Measurements from ENCODE around the gene ULBP3. TPM values are rescaled to one million over a fixed set of nuclear protein-coding genes. Genes with fewer than 3 reads are reported as not detected.
"Not testable (repeated sequence)": the region's sequence is repeated elsewhere in the genome, so short reads cannot be mapped to it uniquely, and the experiment has no call there.

Gene ULBP3
- total RNA-seq, 5 donors from 2014 or later (not counting 1 experiment from before 2014, with no cell fraction given), result 0.35 to 1.3 (median 0.79) TPM

DNA sequence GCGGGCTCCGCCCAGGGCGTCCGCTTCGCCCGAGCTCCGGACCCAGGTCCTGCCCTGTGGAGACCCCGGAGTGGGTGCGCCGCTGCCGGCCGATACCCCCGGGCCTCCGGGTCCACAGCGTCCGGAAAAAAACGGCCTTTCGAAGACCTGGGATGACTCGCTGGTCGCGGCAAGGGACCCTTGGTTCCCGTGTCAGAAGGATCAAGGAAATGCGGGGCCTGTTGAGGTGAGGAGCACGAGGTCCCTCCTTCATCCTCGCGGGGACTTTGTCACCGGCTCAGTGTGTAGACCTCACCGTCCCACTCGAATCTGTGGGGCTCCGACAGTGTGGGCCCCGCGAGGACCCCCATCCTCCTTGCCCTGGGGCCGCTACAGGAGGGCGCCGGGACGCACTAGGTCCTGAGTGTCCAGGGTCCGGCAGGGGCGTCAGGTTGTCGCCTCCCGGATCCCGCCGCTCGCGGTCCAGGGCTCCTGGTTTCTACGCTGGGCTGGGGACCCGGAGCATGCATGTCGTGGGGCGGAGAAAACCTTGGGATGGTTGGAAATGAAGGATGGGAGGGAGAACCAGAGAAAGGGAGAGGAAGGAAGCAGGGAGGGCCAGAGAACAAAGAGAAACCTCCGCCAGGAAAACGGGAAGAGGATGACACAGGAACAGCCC is 54.2 kb downstream of the ULBP3 start:
- H3K9me3 ChIP-seq; POLR2A ChIA-PET; H3K9me3 Mint-ChIP-seq; H3K27ac ChIP-seq (ENCODE audit: low read length); H3K36me3 ChIP-seq (ENCODE audit: control insufficient read depth in 2 of 2, extremely low read depth in 1 of 2, insufficient read depth in 1 of 2, low read length in 1 of 2); CTCF ChIA-PET; H3K4me3 Mint-ChIP-seq; ATAC-seq (replicated peaks in 1 of 4); H3K36me3 Mint-ChIP-seq; H3K27ac Mint-ChIP-seq; H3K4me3 ChIP-seq (ENCODE audit: control insufficient read depth in 1 of 2, extremely low read depth in 1 of 2, low read length in 1 of 2): not testable (repeated sequence)
- H3K4me1 ChIP-seq (ENCODE audit: control insufficient read depth in 1 of 2, extremely low read depth in 1 of 2, insufficient read depth in 2 of 2, low read length in 2 of 2), result peaks cover 0 to 12% of the 10 kb centered on the region in 2 experiments
- H3K27me3 ChIP-seq (replicated peaks in 1 of 2; ENCODE audit: control insufficient read depth in 2 of 2, extremely low read depth in 1 of 2, insufficient read depth in 2 of 2, low read length in 1 of 2), result peaks cover 17 to 44% of the 10 kb centered on the region in 2 experiments
- no CpG with 5 or more reads among the region's 50 CpGs for WGBS (ENCODE audit: insufficient coverage)
- peaks cover 9 to 24% (median 18%) of the 10 kb centered on the region in 3 donors for H3K4me1 Mint-ChIP-seq
- DNase-seq, result peak in 1 of 35 experiments; percentile 23
- H3K27me3 Mint-ChIP-seq, result peaks cover 71 to 83% of the 10 kb centered on the region in 2 donors

DNA sequence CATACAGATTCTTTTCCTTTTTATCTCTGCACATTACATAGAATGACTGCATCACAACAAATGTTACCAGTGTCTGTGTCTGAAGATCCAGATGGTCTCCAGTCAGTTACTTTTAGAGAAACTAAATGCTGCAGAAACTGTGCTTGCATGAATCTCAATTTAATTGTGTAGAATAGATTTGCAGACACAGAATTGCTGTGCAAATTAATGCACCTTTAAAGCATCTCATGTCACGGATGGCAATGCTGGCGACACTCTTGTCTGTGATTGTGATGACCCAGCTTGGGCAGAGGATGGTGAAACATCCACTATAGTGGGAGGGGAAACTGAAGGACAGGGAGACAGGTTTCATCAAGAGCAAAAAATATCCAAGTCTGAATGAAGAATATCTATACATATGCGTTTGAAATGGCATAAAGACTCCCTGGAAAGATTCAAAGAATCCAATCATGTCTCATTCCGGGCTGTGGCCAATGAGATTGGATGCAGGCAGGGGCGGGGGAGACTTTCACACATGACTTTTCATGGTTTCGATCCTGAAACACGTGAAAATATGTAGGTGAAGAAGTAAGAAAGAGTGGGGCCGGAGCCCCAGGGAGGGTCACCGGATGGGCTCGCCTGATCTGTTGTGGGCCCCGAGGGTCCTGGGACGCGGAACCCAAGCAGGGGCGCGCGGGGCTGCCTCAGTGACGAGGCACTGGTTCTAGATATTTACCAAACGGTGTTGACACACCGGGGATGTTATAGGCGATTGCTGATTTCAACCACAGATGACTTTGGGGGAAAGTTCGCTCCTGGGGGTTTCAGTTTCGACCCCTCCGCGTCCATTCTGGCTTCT is 54.9 kb downstream of the ULBP3 start:
- ATAC-seq (replicated peaks in 1 of 4); H3K27ac ChIP-seq (ENCODE audit: low read length); H3K9me3 ChIP-seq; H3K36me3 Mint-ChIP-seq; DNase-seq; H3K4me3 ChIP-seq (ENCODE audit: control insufficient read depth in 1 of 2, extremely low read depth in 1 of 2, low read length in 1 of 2); H3K36me3 ChIP-seq (ENCODE audit: control insufficient read depth in 2 of 2, extremely low read depth in 1 of 2, insufficient read depth in 1 of 2, low read length in 1 of 2); POLR2A ChIA-PET; CTCF ChIA-PET; H3K9me3 Mint-ChIP-seq: not testable (repeated sequence)
- peaks cover 17 to 44% of the 10 kb centered on the region in 2 experiments for H3K27me3 ChIP-seq (replicated peaks in 1 of 2; ENCODE audit: control insufficient read depth in 2 of 2, extremely low read depth in 1 of 2, insufficient read depth in 2 of 2, low read length in 1 of 2)
- H3K27me3 Mint-ChIP-seq, result peaks cover 71 to 84% of the 10 kb centered on the region in 2 donors
- H3K4me3 Mint-ChIP-seq, result peak overlapping the region in 2 of 3 donors; percentile 31 to 61
- H3K4me1 ChIP-seq (ENCODE audit: control insufficient read depth in 1 of 2, extremely low read depth in 1 of 2, insufficient read depth in 2 of 2, low read length in 2 of 2), result peaks cover 0 to 12% of the 10 kb centered on the region in 2 experiments
- no CpG with 5 or more reads among the region's 24 CpGs for WGBS (ENCODE audit: insufficient coverage)
- peak overlapping the region in 1 of 2 donors; percentile 47 for H3K27ac Mint-ChIP-seq
- peaks cover 9 to 24% (median 18%) of the 10 kb centered on the region in 3 donors for H3K4me1 Mint-ChIP-seq

DNA sequence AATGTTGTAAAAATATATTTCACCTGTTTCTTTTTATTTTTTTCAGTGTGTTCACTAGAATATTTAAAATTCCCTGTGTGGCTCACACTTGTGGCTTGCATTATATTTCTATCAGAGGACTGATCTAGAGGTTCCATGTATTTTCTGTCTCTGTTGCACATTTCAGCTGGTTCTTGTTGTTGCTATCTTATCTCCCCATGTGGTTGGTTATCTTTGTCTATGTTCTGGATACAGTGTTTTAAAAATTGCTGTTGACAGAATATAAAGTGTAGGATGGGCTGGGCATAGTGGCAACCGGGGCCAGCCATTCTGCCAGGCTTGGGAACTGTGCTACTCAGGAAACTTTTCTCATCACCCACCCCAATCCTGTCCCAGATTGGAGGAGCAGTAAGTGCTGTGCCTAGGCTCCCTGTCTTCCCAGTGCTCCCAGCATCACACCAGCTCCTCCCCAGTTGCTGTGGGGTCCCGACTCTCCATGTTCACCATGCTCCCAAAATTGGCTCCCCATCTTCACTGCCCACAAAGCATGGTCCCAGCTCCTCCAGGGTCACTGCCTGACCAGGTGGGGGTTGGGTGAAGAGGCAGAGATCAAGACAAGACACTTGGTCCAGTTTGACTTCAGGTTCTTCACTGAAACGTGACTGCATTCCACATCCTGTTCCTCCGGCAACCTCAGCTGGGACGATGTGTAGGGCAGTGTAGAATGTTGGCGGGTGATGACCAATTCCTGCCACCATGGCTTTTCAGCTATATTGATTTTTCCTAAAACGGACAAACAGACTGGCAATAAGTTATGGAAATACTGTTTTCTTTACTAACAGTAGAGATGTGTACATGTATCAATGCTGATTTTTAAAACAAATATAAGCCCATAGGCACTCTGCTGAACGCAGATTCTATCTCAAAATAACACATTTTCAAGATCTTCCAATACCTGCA is 55.8 kb downstream of the ULBP3 start:
- H3K4me3 Mint-ChIP-seq; DNase-seq; ATAC-seq (replicated peaks in 1 of 4); H3K36me3 ChIP-seq (ENCODE audit: control insufficient read depth in 2 of 2, extremely low read depth in 1 of 2, insufficient read depth in 1 of 2, low read length in 1 of 2); H3K9me3 Mint-ChIP-seq; CTCF ChIA-PET; H3K36me3 Mint-ChIP-seq; H3K27ac ChIP-seq (ENCODE audit: low read length); H3K9me3 ChIP-seq; H3K4me3 ChIP-seq (ENCODE audit: control insufficient read depth in 1 of 2, extremely low read depth in 1 of 2, low read length in 1 of 2); H3K27ac Mint-ChIP-seq: not testable (repeated sequence)
- POLR2A ChIA-PET, result interaction anchor here in 1 of 2 donors (0.7 kb wide), 1 partner anchor 80 kb away, joined by 6 read pairs; no protein-coding TSS in a partner anchor
- peaks cover 0 to 12% of the 10 kb centered on the region in 2 experiments for H3K4me1 ChIP-seq (ENCODE audit: control insufficient read depth in 1 of 2, extremely low read depth in 1 of 2, insufficient read depth in 2 of 2, low read length in 2 of 2)
- peaks cover 71 to 85% of the 10 kb centered on the region in 2 donors for H3K27me3 Mint-ChIP-seq
- peaks cover 19 to 49% of the 10 kb centered on the region in 2 experiments for H3K27me3 ChIP-seq (replicated peaks in 1 of 2; ENCODE audit: control insufficient read depth in 2 of 2, extremely low read depth in 1 of 2, insufficient read depth in 2 of 2, low read length in 1 of 2)
- peaks cover 9 to 24% (median 18%) of the 10 kb centered on the region in 3 donors for H3K4me1 Mint-ChIP-seq
- no CpG with 5 or more reads among the region's 8 CpGs for WGBS (ENCODE audit: insufficient coverage)

Other genes with a start within 250 kb of the ULBP3 start
- 1 to 10 TPM in 4 of 5 donors, not detected in 1; 2.1 to 4.3 (median 2.7) TPM for gene LRP11, start 204.8 kb downstream of the ULBP3 start, total RNA-seq
- not detected for gene RAET1E, start 171.0 kb downstream of the ULBP3 start, total RNA-seq
- gene RAET1G, start 146.0 kb downstream of the ULBP3 start, total RNA-seq, result not detected
- gene ULBP2, start 127.1 kb downstream of the ULBP3 start, total RNA-seq, result 1 to 10 TPM in 2 of 5 donors, under 1 TPM in 1, not detected in 2; 0.20 to 3.9 (median 1.6) TPM
- gene ULBP1, start 105.2 kb downstream of the ULBP3 start, total RNA-seq, result under 1 TPM in 4 of 5 donors, not detected in 1; 0.13 to 0.23 (median 0.14) TPM
- not detected for gene RAET1L, start 43.6 kb downstream of the ULBP3 start, total RNA-seq
- not detected for gene PPP1R14C, start 73.9 kb upstream of the ULBP3 start, total RNA-seq